Gastrocnemius medialis (tissue), 4 donors: ENCODE data around the gene ECM1. TPM values are rescaled to one million over a fixed set of nuclear protein-coding genes. Genes with fewer than 3 reads are reported as not detected.

Experiments
- ATAC-seq, 2 donors: fragments of 150-250 bp; one replicate each; pipeline ENCODE4 v1.9.1; 2016
- DNase-seq, 2 donors: peaks; one replicate each; pipeline ENCODE4 v3.0.0-alpha.2; 2019
- H3K27ac ChIP-seq, 4 donors: fragments of 200-600 bp; sonication (generic); 1 replicate in 1 of 4; 2 replicates in 3 of 4; pipeline ENCODE4 v1.5.1; 2016 to 2018; ENCODE audit warnings: mild to moderate bottlenecking in 2 of 4, moderate library complexity in 1 of 4
- H3K27me3 ChIP-seq, 3 donors: fragments of 200-600 bp; sonication (generic) in 2 of 3; 1 replicate in 1 of 3; 2 replicates in 2 of 3; pipeline versions ENCODE4 v1.5.1 to v1.6.0; 2016 to 2019; ENCODE audit warnings: mild to moderate bottlenecking in 1 of 3, moderate library complexity in 1 of 3
- H3K36me3 ChIP-seq, 2 donors: fragments of 200-600 bp; sonication (generic) in 1 of 2; one replicate each; pipeline ENCODE4 v1.5.1; 2017 to 2018
- H3K4me1 ChIP-seq, 2 donors: fragments of 200-600 bp; sonication (generic) in 1 of 2; one replicate each; pipeline ENCODE4 v1.5.1; 2016 to 2017; ENCODE audit warnings: mild to moderate bottlenecking in 2 of 2
- H3K4me3 ChIP-seq, 4 donors: fragments of 200-600 bp; sonication (generic) in 3 of 4; 1 replicate in 1 of 4; 2 replicates in 3 of 4; pipeline ENCODE4 v1.5.1; 2016 to 2019; ENCODE audit warnings: mild to moderate bottlenecking in 2 of 4
- H3K9me3 ChIP-seq, 3 donors: fragments of 200-600 bp; sonication (generic) in 2 of 3; 1 replicate in 1 of 3; 2 replicates in 2 of 3; pipeline ENCODE4 v1.5.1; 2016 to 2019
- POLR2A ChIP-seq, 2 donors: fragments of 450-650 bp; IDR thresholded peaks; one replicate each; pipeline ENCODE4 v1.6.1; 2017; ENCODE audit warnings: antibody characterized with exemption in 2 of 2, mild to moderate bottlenecking in 2 of 2, moderate library complexity in 2 of 2
- in situ Hi-C, 4 donors: fragments of 200-750 bp; cut with MboI; loops; one replicate each; pipeline versions ENCODE4 v1.15.0 to v1.8.0; 2017; ENCODE audit warnings: low sequenced_read_pairs in 4 of 4
- intact Hi-C: fragments of 100-400 bp; cut with DNase I; formaldehyde crosslinking; loops from one replicate; pipeline ENCODE4 v1.15.1; 2023; ENCODE audit warnings: low total_unique reads
- total RNA-seq, 4 donors: library from RNA; depleted of rRNA; stranded (reverse); fragments of >200 nt; gene quantifications; one replicate each; pipeline versions ENCODE4 v1.1.0 to v1.2.3, GENCODE V29; 2016
- TF ChIP-seq, protein P1 (sequence below), 5 experiments: fragments of 450-650 bp in 3 of 5; fragments of 200-600 bp in 2 of 5; sonication (generic) in 2 of 5; IDR thresholded peaks in 4 of 5; conservative IDR thresholded peaks in 1 of 5; 1 replicate in 4 of 5; 2 replicates in 1 of 5; pipeline ENCODE4 v1.5.1; 2016 to 2019; ENCODE audit warnings: antibody characterized with exemption in 5 of 5, mild to moderate bottlenecking in 3 of 5, moderate library complexity in 3 of 5

The ECM1 gene
- total RNA-seq, 4 donors from 2014 or later = 1.5 to 8.5 (median 5.6) TPM

DNA sequence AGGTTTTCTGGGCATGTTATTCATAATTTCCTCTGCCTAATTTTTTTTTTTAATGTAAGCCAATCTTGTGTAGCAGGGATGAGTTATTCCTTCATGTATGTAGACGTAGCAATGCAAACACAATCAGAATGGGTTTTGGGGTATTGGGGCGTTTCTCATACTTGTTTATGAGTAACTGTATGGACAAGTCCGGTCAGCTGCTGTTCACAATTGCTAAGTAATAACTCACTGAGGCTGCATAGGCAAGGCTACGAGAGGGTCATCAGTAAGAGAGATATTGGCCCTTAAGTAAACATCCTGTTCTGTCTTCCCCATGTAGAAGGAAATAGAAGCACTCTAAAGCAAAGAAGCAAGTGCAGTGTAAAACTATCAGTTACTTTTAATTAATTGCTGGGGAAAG is 30.2 kb upstream of the ECM1 start:
- Histone ChIP-seq H3K36me3 (no peaks in the 10 kb centered on the region), H3K9me3 (no peaks in the 10 kb centered on the region), H3K27me3 (no peaks in the 10 kb centered on the region), H3K4me3 (no peak overlapping the region), H3K27ac (peak overlapping the region; percentile 82 to 86 (median 84)), H3K4me1 (peaks cover 59 to 66% of the 10 kb centered on the region in 2 donors)
- no peak for ATAC-seq
- in situ Hi-C loops = no loop called here
- intact Hi-C loops = loop anchor here (1.0 kb wide), 1 partner anchor 58 kb away; no protein-coding TSS in a partner anchor
- TF ChIP-seq POLR2A (IDR thresholded peaks at IDR 0.05) = no peak
- TF ChIP-seq, protein P1, sequence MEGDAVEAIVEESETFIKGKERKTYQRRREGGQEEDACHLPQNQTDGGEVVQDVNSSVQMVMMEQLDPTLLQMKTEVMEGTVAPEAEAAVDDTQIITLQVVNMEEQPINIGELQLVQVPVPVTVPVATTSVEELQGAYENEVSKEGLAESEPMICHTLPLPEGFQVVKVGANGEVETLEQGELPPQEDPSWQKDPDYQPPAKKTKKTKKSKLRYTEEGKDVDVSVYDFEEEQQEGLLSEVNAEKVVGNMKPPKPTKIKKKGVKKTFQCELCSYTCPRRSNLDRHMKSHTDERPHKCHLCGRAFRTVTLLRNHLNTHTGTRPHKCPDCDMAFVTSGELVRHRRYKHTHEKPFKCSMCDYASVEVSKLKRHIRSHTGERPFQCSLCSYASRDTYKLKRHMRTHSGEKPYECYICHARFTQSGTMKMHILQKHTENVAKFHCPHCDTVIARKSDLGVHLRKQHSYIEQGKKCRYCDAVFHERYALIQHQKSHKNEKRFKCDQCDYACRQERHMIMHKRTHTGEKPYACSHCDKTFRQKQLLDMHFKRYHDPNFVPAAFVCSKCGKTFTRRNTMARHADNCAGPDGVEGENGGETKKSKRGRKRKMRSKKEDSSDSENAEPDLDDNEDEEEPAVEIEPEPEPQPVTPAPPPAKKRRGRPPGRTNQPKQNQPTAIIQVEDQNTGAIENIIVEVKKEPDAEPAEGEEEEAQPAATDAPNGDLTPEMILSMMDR (IDR thresholded peaks at IDR 0.05 in 4 of 5, conservative IDR thresholded peaks at IDR 0.05 in 1 of 5) = no peak
- DNase-seq = no peak

DNA sequence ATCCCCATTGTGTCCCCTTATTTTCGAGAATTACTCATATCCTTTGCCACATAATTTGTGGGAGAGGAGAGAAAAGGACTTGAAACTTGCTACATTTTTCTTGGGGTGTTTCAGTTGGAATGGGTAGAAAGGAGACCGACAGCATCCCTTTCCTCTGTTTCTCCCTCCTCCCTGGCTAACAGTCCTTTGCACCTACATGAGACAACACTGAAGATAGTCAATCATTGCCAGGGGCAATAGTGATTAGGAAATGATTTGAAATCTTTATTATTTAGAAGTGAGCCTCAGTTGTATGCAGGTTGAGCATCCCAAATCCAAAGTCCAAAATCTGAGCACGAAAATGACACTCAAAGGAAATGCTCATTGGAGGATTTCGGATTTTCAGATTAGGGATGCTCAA is 28.5 kb upstream of the ECM1 start:
- Histone ChIP-seq H3K4me3 (no peak overlapping the region), H3K4me1 (peaks cover 44 to 50% of the 10 kb centered on the region in 2 donors), H3K27ac (peak overlapping the region in 2 of 4 donors; percentile 86), H3K36me3 (no peaks in the 10 kb centered on the region), H3K9me3 (no peaks in the 10 kb centered on the region), H3K27me3 (no peaks in the 10 kb centered on the region)
- intact Hi-C loops (no loop called here), in situ Hi-C loops (no loop called here)
- TF ChIP-seq POLR2A (IDR thresholded peaks at IDR 0.05) = no peak
- TF ChIP-seq, protein P1 (IDR thresholded peaks at IDR 0.05 in 4 of 5, conservative IDR thresholded peaks at IDR 0.05 in 1 of 5) = no peak
- no peak for DNase-seq
- no peak for ATAC-seq

DNA sequence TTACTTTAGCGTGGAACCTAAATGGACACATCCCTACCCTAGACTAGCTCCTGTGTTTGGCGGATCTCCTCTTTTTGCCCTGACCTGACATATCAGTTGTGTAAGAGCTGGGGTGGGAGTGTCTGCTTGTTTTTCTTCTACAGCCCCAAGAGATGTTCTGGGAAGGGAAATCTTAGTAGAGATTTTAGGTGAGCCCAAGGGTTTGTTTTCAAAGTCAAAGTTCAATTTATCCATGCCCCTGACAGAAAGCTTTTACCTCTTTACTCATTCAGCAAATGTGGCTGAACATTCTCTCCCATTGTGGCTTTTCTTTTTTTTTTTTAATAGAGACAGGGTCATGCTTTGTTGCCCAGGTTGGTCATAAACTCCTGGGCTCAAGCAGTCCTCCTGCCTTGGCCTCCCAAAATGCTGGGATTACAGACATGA is 28.0 kb upstream of the ECM1 start:
- H3K27me3 ChIP-seq = no peaks in the 10 kb centered on the region
- intact Hi-C loops = no loop called here
- no peak for ATAC-seq

DNA sequence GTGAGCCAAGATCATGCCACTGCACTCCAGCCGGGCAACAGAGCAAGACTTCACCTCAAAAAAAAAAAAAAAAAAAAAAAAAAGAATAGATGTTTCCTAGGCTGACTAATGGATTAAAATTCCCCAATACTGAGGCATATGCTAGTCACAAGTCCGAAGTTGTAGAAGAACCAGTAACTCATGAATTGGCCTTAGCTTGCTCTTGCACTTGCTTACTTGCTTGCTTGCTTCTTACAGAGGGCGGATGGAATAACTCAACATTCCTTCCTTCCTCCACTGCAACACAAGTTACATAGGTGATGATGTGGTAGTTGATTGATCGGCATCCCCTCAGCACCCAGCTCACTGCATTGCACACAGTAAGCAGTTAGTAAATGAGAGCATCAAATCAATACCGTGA is 23.5 kb upstream of the ECM1 start:
- H3K9me3 ChIP-seq = no peaks in the 10 kb centered on the region
- TF ChIP-seq, protein P1 (IDR thresholded peaks at IDR 0.05 in 4 of 5, conservative IDR thresholded peaks at IDR 0.05 in 1 of 5) = no peak
- no peak for TF ChIP-seq POLR2A (IDR thresholded peaks at IDR 0.05)
- DNase-seq (no peak), ATAC-seq (no peak)
- H3K4me3 ChIP-seq = no peak overlapping the region
- no peaks in the 10 kb centered on the region for H3K27me3 ChIP-seq
- H3K27ac ChIP-seq = no peak overlapping the region
- intact Hi-C loops (no loop called here), in situ Hi-C loops (no loop called here)
- H3K4me1 ChIP-seq = peaks cover 16 to 19% of the 10 kb centered on the region in 2 donors
- H3K36me3 ChIP-seq = peaks cover 0 to 4% of the 10 kb centered on the region in 2 donors

More for the DNA sequence above, 28.0 kb upstream of the ECM1 start:
- Histone ChIP-seq H3K4me3 (no peak overlapping the region), H3K36me3 (no peaks in the 10 kb centered on the region), H3K4me1 (peaks cover 39 to 44% of the 10 kb centered on the region in 2 donors), H3K27ac (no peak overlapping the region), H3K9me3 (no peaks in the 10 kb centered on the region)
- DNase-seq = no peak
- TF ChIP-seq, protein P1 (IDR thresholded peaks at IDR 0.05 in 4 of 5, conservative IDR thresholded peaks at IDR 0.05 in 1 of 5) = no peak
- no peak for TF ChIP-seq POLR2A (IDR thresholded peaks at IDR 0.05)
- in situ Hi-C loops = no loop called here

DNA sequence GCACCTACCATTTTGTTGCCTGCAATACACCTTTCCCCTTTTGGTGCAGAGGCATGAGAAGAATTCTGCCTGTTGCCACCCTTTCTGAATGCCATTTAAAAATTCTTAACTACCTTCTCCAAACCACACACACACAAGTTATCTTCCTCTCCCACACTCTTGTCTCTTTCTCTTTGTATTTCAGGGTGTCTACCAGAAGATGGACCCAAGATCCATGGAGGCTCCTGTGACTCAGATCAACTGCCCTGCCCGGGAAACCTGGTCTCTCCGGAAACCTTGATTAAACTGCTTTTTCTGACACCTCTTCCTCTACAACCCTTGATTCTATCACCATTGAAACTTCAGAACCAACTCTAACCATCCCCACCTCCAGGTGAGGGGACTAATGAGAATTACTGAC is 23.0 kb upstream of the ECM1 start:
- Histone ChIP-seq H3K27ac (peak overlapping the region in 2 of 4 donors; percentile 34 to 57), H3K27me3 (no peaks in the 10 kb centered on the region), H3K4me3 (no peak overlapping the region), H3K36me3 (peaks cover 0 to 8% of the 10 kb centered on the region in 2 donors), H3K4me1 (peaks cover 16 to 19% of the 10 kb centered on the region in 2 donors), H3K9me3 (no peaks in the 10 kb centered on the region)
- DNase-seq (no peak), ATAC-seq (no peak)
- in situ Hi-C loops = no loop called here
- TF ChIP-seq, protein P1 (IDR thresholded peaks at IDR 0.05 in 4 of 5, conservative IDR thresholded peaks at IDR 0.05 in 1 of 5) = no peak
- intact Hi-C loops = loop anchor here (5.0 kb wide), 1 partner anchor 142 kb away; the partner anchor contains the start of gene ENSA
